GM10248 (cell line): Measurements from ENCODE around the gene FGD2.

Experiments
- CTCF ChIA-PET: fragments of 300-600 bp; sonication (Branson Sonifier 250); formaldehyde crosslinking; extraction: SDS; loops from one replicate; lab custom pipeline; 2021; ENCODE audit warnings: antibody characterized with exemption; lab: Yijun Ruan, JAX
- POLR2A ChIA-PET: fragments of 350-650 bp; sonication (Branson Sonifier 250); formaldehyde crosslinking; extraction: SDS; loops from one replicate; lab custom pipeline; 2020; ENCODE audit warnings: antibody characterized with exemption; lab: Yijun Ruan, JAX
- DNase-seq: peaks from one replicate; pipeline ENCODE4 v3.0.0; 2012; ENCODE audit errors: extremely low spot score
- CTCF ChIP-seq: IDR thresholded peaks from 2 replicates; pipeline ENCODE4 v1.5.1; 2012; ENCODE audit warnings: mild to moderate bottlenecking, low read depth; ENCODE audit errors: extremely low read depth, missing control alignments, control extremely low read depth

The FGD2 gene

GRCh38 chr6:36976509-36976908 lies 28.9 kb upstream of the FGD2 start:
- ChIA-PET CTCF (interaction anchor here (1.0 to 3.0 kb wide), 10 partner anchors 10 to 234 kb away, joined by 3 to 32 read pairs (median 4); no protein-coding TSS in a partner anchor), POLR2A (no interaction called here)
- no peak for DNase-seq
- no peak for TF ChIP-seq CTCF

- TF ChIP-seq CTCF = no peak
- CTCF ChIA-PET = interaction anchor here (0.8 to 3.0 kb wide), 13 partner anchors 8 to 233 kb away, joined by 3 to 32 read pairs (median 5); partner anchors contain the start of gene MTCH1
- POLR2A ChIA-PET = no interaction called here
- no peak for DNase-seq
These were observed 28.5 kb upstream of the FGD2 start for GRCh38 chr6:36976931-36977330.

GRCh38 chr6:36977470-36977941 lies 27.9 kb upstream of the FGD2 start:
- ChIA-PET POLR2A (interaction anchor here (1.2 kb wide), 2 partner anchors 9 to 246 kb away, joined by 3 read pairs; partner anchors contain the start of gene MTCH1), CTCF (interaction anchor here (0.7 to 3.0 kb wide), 15 partner anchors 8 to 233 kb away, joined by 3 to 32 read pairs (median 4); partner anchors contain the start of gene MTCH1)
- DNase-seq = peak; percentile 70
- peak; percentile 65 for TF ChIP-seq CTCF

- ChIA-PET POLR2A (interaction anchor here (1.2 kb wide), 2 partner anchors 8 to 245 kb away, joined by 3 read pairs; partner anchors contain the start of gene MTCH1), CTCF (interaction anchor here (0.8 to 3.4 kb wide), 14 partner anchors 8 to 230 kb away, joined by 3 to 32 read pairs (median 6); partner anchors contain the start of genes C6orf89 and MTCH1)
- no peak for DNase-seq
- TF ChIP-seq CTCF = no peak
These were observed 26.8 kb upstream of the FGD2 start for GRCh38 chr6:36978421-36979346.

- ChIA-PET CTCF (interaction anchor here (0.9 to 3.4 kb wide), 6 partner anchors 12 to 229 kb away, joined by 3 to 18 read pairs (median 5); partner anchors contain the start of gene C6orf89), POLR2A (no interaction called here)
- no peak for DNase-seq
- TF ChIP-seq CTCF = peak; percentile 48
These were observed 26.1 kb upstream of the FGD2 start for GRCh38 chr6:36979347-36979742.

- DNase-seq = no peak
- no peak for TF ChIP-seq CTCF
- ChIA-PET POLR2A (no interaction called here), CTCF (interaction anchor here (1.0 to 3.4 kb wide), 5 partner anchors 14 to 229 kb away, joined by 4 to 18 read pairs (median 6); partner anchors contain the start of gene C6orf89)
These were observed 25.3 kb upstream of the FGD2 start for GRCh38 chr6:36980129-36980528.
